Neural cell (in vitro differentiated cells): ENCODE data around the gene SPATA13. TPM values are rescaled to one million over a fixed set of nuclear protein-coding genes. Genes with fewer than 3 reads are reported as not detected.

ENCODE experiments used
- H2AFZ ChIP-seq: fragments of 200-600, 300-800 bp; sonication (generic), shearing (Covaris generic); 2 replicates; pipeline ENCODE4 v1.6.0; 2014; ENCODE audit warnings: low read depth, mild to moderate bottlenecking, antibody characterized with exemption, low read length, moderate library complexity
- H3F3A ChIP-seq: fragments of 200-600 bp; shearing (Covaris generic); 2 replicates; pipeline ENCODE4 v1.6.1; 2016; ENCODE audit warnings: mild to moderate bottlenecking, moderate library complexity, mixed read lengths, antibody characterized with exemption, low read length; ENCODE audit not compliant: insufficient read depth, poor library complexity, severe bottlenecking
- H3K27ac ChIP-seq: fragments of 200-600, 300-800 bp; sonication (generic), shearing (Covaris generic); 2 replicates; pipeline ENCODE4 v1.5.1; 2014; ENCODE audit warnings: mild to moderate bottlenecking, low read length, moderate library complexity
- H3K27me3 ChIP-seq: fragments of 300-800, 200-600 bp; sonication (generic), shearing (Covaris generic); 2 replicates; pipeline ENCODE4 v1.6.0; 2014; ENCODE audit warnings: mild to moderate bottlenecking, low read depth, low read length, moderate library complexity; ENCODE audit not compliant: insufficient read depth
- H3K36me3 ChIP-seq: fragments of 300-800, 200-600 bp; sonication (generic), shearing (Covaris generic); 2 replicates; pipeline ENCODE4 v1.5.1; 2014; ENCODE audit warnings: mild to moderate bottlenecking, antibody characterized with exemption, low read length, moderate library complexity; ENCODE audit not compliant: insufficient read depth
- H3K4me2 ChIP-seq: fragments of 300-800, 200-600 bp; sonication (generic), shearing (Covaris generic); 2 replicates; pipeline ENCODE4 v1.6.0; 2014; ENCODE audit warnings: mild to moderate bottlenecking, low read length
- H3K4me3 ChIP-seq: fragments of 300-800, 200-600 bp; sonication (generic), shearing (Covaris generic); 2 replicates; pipeline ENCODE4 v1.5.1; 2014; ENCODE audit warnings: mild to moderate bottlenecking, low read length, moderate library complexity
- H3K79me2 ChIP-seq: fragments of 200-600 bp; shearing (Covaris generic); replicated peaks from 2 replicates; pipeline ENCODE4 v1.6.0; 2014; ENCODE audit warnings: mild to moderate bottlenecking, low read length, moderate library complexity; ENCODE audit not compliant: insufficient read depth
- H3K9ac ChIP-seq: fragments of 300-800, 200-600 bp; sonication (generic), shearing (Covaris generic); 2 replicates; pipeline ENCODE4 v1.6.1; 2016; ENCODE audit warnings: mild to moderate bottlenecking, low read length, mixed read lengths
- H3K9me2 ChIP-seq: fragments of 200-600 bp; shearing (Covaris generic); 2 replicates; pipeline ENCODE4 v1.6.1; 2016; ENCODE audit warnings: mild to moderate bottlenecking, low read length, mixed read lengths; ENCODE audit not compliant: insufficient read depth
- H3K9me3 ChIP-seq: fragments of 200-600, 300-800 bp; sonication (generic), shearing (Covaris generic); 2 replicates; pipeline ENCODE4 v1.6.1; 2016; ENCODE audit warnings: mild to moderate bottlenecking, mixed run types, low read length, moderate library complexity, mixed read lengths
- H4K20me1 ChIP-seq: fragments of 200-600 bp; shearing (Covaris generic); 2 replicates; pipeline ENCODE4 v1.6.1; 2016; ENCODE audit warnings: mild to moderate bottlenecking, mixed run types; ENCODE audit not compliant: insufficient read depth
- CTCF ChIP-seq: fragments of 450-650 bp; IDR thresholded peaks from 2 replicates; pipeline ENCODE4 v1.5.1; 2014; ENCODE audit warnings: antibody characterized with exemption, mild to moderate bottlenecking, moderate library complexity; ENCODE audit not compliant: poor library complexity, severe bottlenecking
- EP300 ChIP-seq: fragments of 450-650 bp; conservative IDR thresholded peaks from 2 replicates; pipeline ENCODE4 v1.6.1; 2014; ENCODE audit warnings: antibody characterized with exemption, mild to moderate bottlenecking, moderate library complexity; ENCODE audit not compliant: poor library complexity, severe bottlenecking
- EZH2 ChIP-seq: fragments of 200-600, 300-800 bp; shearing (Covaris generic), sonication (generic); IDR thresholded peaks from 2 replicates; pipeline ENCODE4 v1.6.1; 2014; ENCODE audit warnings: antibody characterized with exemption, low read length, borderline replicate concordance, mild to moderate bottlenecking; ENCODE audit not compliant: insufficient read depth, poor library complexity, severe bottlenecking
- MXI1 ChIP-seq: fragments of 450-650 bp; conservative IDR thresholded peaks from 2 replicates; pipeline ENCODE4 v1.6.1; 2014; ENCODE audit warnings: antibody characterized with exemption, mild to moderate bottlenecking; ENCODE audit not compliant: poor library complexity, severe bottlenecking
- POLR2AphosphoS5 ChIP-seq: IDR thresholded peaks from 2 replicates; pipeline ENCODE4 v1.6.1; 2012
- RAD21 ChIP-seq: fragments of 450-650 bp; conservative IDR thresholded peaks from 2 replicates; pipeline ENCODE4 v1.6.1; 2014; ENCODE audit warnings: antibody characterized with exemption, mild to moderate bottlenecking, moderate library complexity
- REST ChIP-seq: IDR thresholded peaks from 2 replicates; pipeline ENCODE4 v1.6.1; 2012; ENCODE audit warnings: borderline replicate concordance
- SMC3 ChIP-seq: fragments of 450-650 bp; conservative IDR thresholded peaks from 2 replicates; pipeline ENCODE4 v1.6.1; 2014; ENCODE audit warnings: antibody characterized with exemption, mild to moderate bottlenecking, moderate library complexity; ENCODE audit not compliant: poor library complexity
- TAF1 ChIP-seq: IDR thresholded peaks from 2 replicates; pipeline ENCODE4 v1.6.1; 2012; ENCODE audit warnings: low read depth
- polyA plus RNA-seq: library from polyadenylated mRNA; depleted of rRNA; stranded (reverse); fragments of >200 nt; gene quantifications from 2 replicates; pipeline ENCODE4 v1.2.3, GENCODE V29; 2014

The SPATA13 gene
- polyA plus RNA-seq, 1 donor from 2014 or later = 15.5 TPM

- Histone ChIP-seq H3K79me2 (no peaks in the 10 kb centered on the region), H4K20me1 (no peaks in the 10 kb centered on the region), H3K27me3 (no peaks in the 10 kb centered on the region), H3K9ac (no peak overlapping the region), H3K27ac (no peak overlapping the region), H3K36me3 (no peaks in the 10 kb centered on the region), H2AFZ (no peak overlapping the region), H3K9me3 (no peaks in the 10 kb centered on the region), H3F3A (no peaks in the 10 kb centered on the region), H3K4me3 (no peak overlapping the region), H3K9me2 (no peaks in the 10 kb centered on the region), H3K4me2 (no peak overlapping the region)
- TF ChIP-seq REST (no peak), RAD21 (no peak), MXI1 (no peak), TAF1 (no peak), POLR2AphosphoS5 (no peak), SMC3 (no peak), CTCF (no peak), EP300 (no peak), EZH2 (no peak)
These were observed 103.1 kb downstream of the SPATA13 start for GRCh38 chr13:24263632-24264031.

- Histone ChIP-seq H3K79me2 (no peaks in the 10 kb centered on the region), H3K4me3 (no peak overlapping the region), H3K9me2 (no peaks in the 10 kb centered on the region), H3K27ac (no peak overlapping the region), H2AFZ (no peak overlapping the region), H3K27me3 (no peaks in the 10 kb centered on the region), H3K9me3 (no peaks in the 10 kb centered on the region), H3F3A (no peaks in the 10 kb centered on the region), H3K36me3 (no peaks in the 10 kb centered on the region), H3K9ac (no peak overlapping the region), H3K4me2 (no peak overlapping the region), H4K20me1 (no peaks in the 10 kb centered on the region)
- TF ChIP-seq TAF1 (no peak), RAD21 (no peak), SMC3 (no peak), EP300 (no peak)
These were observed 104.5 kb downstream of the SPATA13 start for GRCh38 chr13:24264976-24265375.

- no peaks in the 10 kb centered on the region for H3K79me2 ChIP-seq
These were observed 104.9 kb downstream of the SPATA13 start for GRCh38 chr13:24265453-24265852.

More at GRCh38 chr13:24265453-24265852, 104.9 kb downstream of the SPATA13 start:
- Histone ChIP-seq H4K20me1 (no peaks in the 10 kb centered on the region), H3K27ac (no peak overlapping the region), H3K9me2 (no peaks in the 10 kb centered on the region), H2AFZ (no peak overlapping the region), H3K27me3 (no peaks in the 10 kb centered on the region), H3K9ac (no peak overlapping the region), H3K4me3 (no peak overlapping the region), H3K9me3 (no peaks in the 10 kb centered on the region), H3K4me2 (no peak overlapping the region), H3F3A (no peaks in the 10 kb centered on the region), H3K36me3 (no peaks in the 10 kb centered on the region)
- no peak for TF ChIP-seq POLR2AphosphoS5
- no peak for TF ChIP-seq REST
- no peak for TF ChIP-seq RAD21
